RKO (cell line): ENCODE data around the gene SNTA1.
"Not testable (repeated sequence)": the region's sequence is repeated elsewhere in the genome, so short reads cannot be mapped to it uniquely, and the experiment has no call there.

Source experiments
- DNase-seq: peaks from one replicate; pipeline ENCODE4 v3.0.0-alpha.2; 2016; ENCODE audit warnings: low spot score

SNTA1 gene

GRCh38 chr20:33393609-33394008 lies 50.0 kb downstream of the SNTA1 start:
- no peak for DNase-seq

GRCh38 chr20:33391722-33392415 lies 51.7 kb downstream of the SNTA1 start:
- DNase-seq: no peak

- DNase-seq: not testable (repeated sequence)
These were observed 54.2 kb downstream of the SNTA1 start for GRCh38 chr20:33389326-33389725.

DNA sequence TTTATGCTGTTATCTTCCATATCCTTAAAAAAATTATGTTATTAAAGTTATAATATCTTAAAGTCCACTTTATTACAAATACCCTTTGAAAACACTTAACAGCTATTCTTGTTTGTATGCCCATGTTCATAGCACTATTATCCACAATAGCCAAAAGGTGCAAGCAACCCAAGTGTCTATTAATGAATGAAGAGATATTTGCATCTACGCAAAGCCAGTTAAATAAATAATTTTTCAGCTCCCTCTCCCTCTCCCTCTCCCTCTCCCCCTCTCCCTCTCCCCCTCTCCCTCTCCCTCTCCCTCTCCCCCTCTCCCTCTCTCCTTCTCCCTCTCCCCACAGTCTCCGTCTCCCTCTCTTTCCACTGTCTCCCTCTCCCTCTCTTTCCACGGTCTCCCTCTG lies 55.3 kb downstream of the SNTA1 start:
- no peak for DNase-seq

DNA sequence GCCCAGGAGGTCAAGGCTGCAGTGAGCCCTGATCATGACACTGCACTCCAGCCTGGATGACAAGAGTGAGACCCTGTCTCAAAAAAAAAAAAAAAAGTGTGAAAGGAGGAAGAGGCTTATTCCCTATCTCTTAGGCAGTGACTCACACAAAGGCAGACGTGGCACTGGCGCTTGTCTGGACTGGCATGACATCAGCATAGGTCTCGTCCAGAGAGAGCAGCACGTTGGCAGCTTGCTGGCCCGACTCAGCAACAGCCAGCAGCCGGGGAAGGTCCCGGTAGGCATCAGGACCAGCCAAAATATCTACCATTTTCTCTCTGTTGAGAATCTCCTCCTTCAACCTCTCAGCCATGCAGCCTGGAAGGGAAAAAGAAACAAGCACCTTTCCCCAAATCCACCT lies 56.4 kb downstream of the SNTA1 start:
- peak; percentile 29 for DNase-seq

- DNase-seq: no peak
These were observed 56.9 kb downstream of the SNTA1 start for GRCh38 chr20:33386673-33387072.

DNA sequence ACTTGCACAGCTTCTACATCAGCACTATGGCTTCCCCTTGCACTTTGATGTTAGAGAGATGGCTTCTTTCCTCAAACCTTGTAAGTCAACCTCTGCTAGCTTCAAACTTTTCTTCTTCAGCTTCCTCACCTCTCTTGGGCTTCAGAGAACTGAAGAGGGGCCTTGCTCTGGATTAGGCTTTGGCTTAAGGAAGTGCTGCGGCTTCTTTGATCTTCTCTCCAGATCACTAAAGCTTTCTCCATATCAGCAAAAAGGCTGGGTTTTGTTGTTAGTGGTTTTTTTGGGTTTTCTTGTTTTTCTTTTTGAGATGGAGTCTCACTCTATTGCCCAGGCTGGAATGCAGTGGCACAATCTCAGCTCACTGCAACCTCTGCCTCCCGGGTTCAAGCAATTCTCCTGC lies 66.2 kb downstream of the SNTA1 start:
- DNase-seq: no peak

- peak; percentile 42 for DNase-seq
These were observed 69.6 kb downstream of the SNTA1 start for GRCh38 chr20:33373735-33374605.

- DNase-seq: no peak
These were observed 70.5 kb downstream of the SNTA1 start for GRCh38 chr20:33372993-33373441.

GRCh38 chr20:33370291-33370690 lies 73.3 kb downstream of the SNTA1 start:
- no peak for DNase-seq

DNA sequence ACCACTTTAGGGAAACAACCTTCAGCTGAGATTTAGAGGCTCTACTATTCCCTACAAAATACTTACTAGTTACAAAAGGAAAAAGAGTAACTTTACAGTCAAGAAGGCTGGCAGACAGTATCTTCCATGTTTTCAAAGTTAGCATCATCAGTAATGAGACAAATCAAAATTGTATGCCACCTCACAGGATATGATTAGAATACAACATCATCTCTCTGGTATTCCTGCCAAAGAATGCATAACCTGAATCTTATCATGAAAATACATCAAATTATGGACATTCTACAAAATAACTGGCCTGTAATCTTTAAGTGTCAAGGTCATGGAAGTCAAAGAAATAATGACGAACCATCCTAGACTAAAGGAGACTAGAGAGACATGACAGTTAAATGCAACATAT lies 80.7 kb downstream of the SNTA1 start:
- no peak for DNase-seq

DNA sequence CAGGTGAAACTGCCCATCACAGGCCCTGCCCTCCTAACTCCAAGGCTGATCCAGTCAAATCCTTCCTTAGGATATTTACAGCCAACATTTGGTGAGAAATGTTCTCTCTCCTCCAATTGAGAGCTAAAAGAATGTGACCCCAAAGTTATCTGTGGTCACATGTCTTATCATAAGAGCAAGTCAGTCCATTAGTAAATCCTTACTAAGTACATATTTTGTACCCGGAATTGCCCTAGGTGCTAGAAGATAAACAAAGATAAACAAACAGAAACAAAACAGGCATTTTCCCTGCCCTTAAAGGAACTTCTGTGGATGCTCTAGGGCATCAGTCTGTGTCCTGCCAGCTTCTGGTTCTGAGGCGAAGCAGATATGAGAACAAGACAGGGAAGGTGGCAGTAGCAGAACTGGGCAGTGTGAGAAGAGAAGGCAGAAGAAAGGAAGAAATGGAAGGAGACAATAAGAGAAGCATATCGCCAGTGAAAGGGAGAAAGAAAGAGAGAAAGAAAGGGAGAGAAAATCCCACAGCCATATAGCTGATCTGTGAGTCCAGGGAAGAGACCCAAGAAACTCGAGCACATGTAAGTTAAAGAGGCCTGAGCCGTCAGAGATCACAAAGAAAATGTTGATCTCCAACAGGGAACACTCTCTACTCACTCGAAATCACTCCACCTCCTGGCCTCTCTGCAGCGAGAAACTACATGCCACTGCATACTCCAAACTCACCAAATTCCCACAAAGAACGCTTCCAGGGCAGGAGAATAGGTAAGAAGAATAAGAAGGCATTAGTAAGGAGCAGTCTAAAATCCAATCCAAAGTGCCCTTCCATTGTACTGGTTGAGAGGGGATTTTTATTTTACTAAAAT lies 83.9 kb downstream of the SNTA1 start:
- DNase-seq: no peak
